GM12892 (cell line): ENCODE data around the gene HELZ2.

ENCODE experiments used
- DNase-seq: peaks from one replicate; pipeline ENCODE4 v3.0.0; 2011; ENCODE audit not compliant: insufficient read length
- FAIRE-seq: peaks from 2 replicates; lab custom pipeline; 2011; peaks lifted over from hg19 to GRCh38; lab: Jason Lieb, UNC
- POLR2A ChIP-seq: IDR thresholded peaks from 2 replicates; pipeline ENCODE4 v1.6.1; 2011; ENCODE audit warnings: low read depth, low read length, control low read depth
- POLR2AphosphoS5 ChIP-seq: IDR thresholded peaks from 2 replicates; pipeline ENCODE4 v1.6.1; 2011; ENCODE audit warnings: low read depth, low read length, control low read depth
- TAF1 ChIP-seq: IDR thresholded peaks from 2 replicates; pipeline ENCODE4 v1.6.1; 2011; ENCODE audit warnings: low read depth, mild to moderate bottlenecking, control low read depth, low read length, borderline replicate concordance

Gene HELZ2

GRCh38 chr20:63587256-63587655 lies 13.2 kb upstream of the HELZ2 start:
- DNase-seq: no peak
- FAIRE-seq: no peak
- TF ChIP-seq TAF1: no peak
- TF ChIP-seq POLR2AphosphoS5: no peak
- no peak for TF ChIP-seq POLR2A

GRCh38 chr20:63586797-63587196 lies 12.8 kb upstream of the HELZ2 start:
- FAIRE-seq (no peak), DNase-seq (no peak)
- TF ChIP-seq POLR2A (no peak), TAF1 (no peak), POLR2AphosphoS5 (no peak)

- DNase-seq: no peak
- FAIRE-seq: no peak
- no peak for TF ChIP-seq POLR2AphosphoS5
- no peak for TF ChIP-seq POLR2A
- TF ChIP-seq TAF1: no peak
Measured at GRCh38 chr20:63585616-63586565, 11.9 kb upstream of the HELZ2 start.

GRCh38 chr20:63582382-63583063 lies 8.5 kb upstream of the HELZ2 start:
- FAIRE-seq: no peak
- no peak for DNase-seq
- TF ChIP-seq TAF1: no peak
- no peak for TF ChIP-seq POLR2A
- no peak for TF ChIP-seq POLR2AphosphoS5

GRCh38 chr20:63580796-63581461 lies 6.9 kb upstream of the HELZ2 start:
- TF ChIP-seq POLR2A (no peak), POLR2AphosphoS5 (no peak), TAF1 (no peak)
- FAIRE-seq (peak; percentile 40), DNase-seq (peak; percentile 66)

- FAIRE-seq: no peak
- no peak for TF ChIP-seq POLR2A
- no peak for TF ChIP-seq TAF1
- no peak for DNase-seq
Measured at GRCh38 chr20:63579017-63579694, 5.1 kb upstream of the HELZ2 start.

GRCh38 chr20:63578224-63579016 lies 4.4 kb upstream of the HELZ2 start:
- no peak for TF ChIP-seq TAF1
- no peak for TF ChIP-seq POLR2AphosphoS5
- TF ChIP-seq POLR2A: no peak
- DNase-seq: no peak

GRCh38 chr20:63577317-63577894 lies 3.4 kb upstream of the HELZ2 start:
- no peak for FAIRE-seq
- TF ChIP-seq TAF1: no peak
- no peak for TF ChIP-seq POLR2AphosphoS5
- no peak for TF ChIP-seq POLR2A
- DNase-seq: no peak

More at GRCh38 chr20:63578224-63579016, 4.4 kb upstream of the HELZ2 start:
- no peak for FAIRE-seq

- FAIRE-seq (no peak), DNase-seq (no peak)
- TF ChIP-seq TAF1: no peak
- no peak for TF ChIP-seq POLR2A
Measured at GRCh38 chr20:63576311-63576710, 2.3 kb upstream of the HELZ2 start.
